Measurements from ENCODE around the gene KIF14. TPM values are rescaled to one million over a fixed set of nuclear protein-coding genes. Genes with fewer than 3 reads are reported as not detected.

KIF14 gene
- total RNA-seq, 2 experiments from 2014 or later, result 13.7 to 13.9 TPM

DNA sequence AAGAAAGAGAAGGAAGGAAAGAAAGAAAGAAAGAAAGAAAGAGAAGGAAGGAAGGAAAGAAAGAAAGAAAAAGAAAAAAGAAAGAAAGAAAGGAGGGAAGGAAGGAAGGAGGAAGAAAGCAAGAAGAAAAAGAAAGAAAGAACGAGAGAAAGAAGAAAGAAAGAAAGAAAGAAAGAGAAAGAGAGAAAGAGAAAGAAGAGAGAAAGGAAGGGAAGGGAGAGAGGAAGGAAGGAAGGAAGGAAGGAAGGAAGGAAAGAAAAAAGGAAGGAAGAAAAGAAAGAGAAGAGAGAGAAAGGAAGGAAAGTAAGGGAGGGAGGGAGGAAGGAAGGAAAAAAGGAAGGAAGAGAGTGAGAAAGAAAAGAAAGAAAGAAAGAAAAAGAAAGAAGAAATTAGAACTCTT, 115.3 kb downstream of the KIF14 start:
- no peaks in the 10 kb centered on the region for H3K9me3 Mint-ChIP-seq
- DNase-seq, result no peak
- TF ChIP-seq, protein P1, sequence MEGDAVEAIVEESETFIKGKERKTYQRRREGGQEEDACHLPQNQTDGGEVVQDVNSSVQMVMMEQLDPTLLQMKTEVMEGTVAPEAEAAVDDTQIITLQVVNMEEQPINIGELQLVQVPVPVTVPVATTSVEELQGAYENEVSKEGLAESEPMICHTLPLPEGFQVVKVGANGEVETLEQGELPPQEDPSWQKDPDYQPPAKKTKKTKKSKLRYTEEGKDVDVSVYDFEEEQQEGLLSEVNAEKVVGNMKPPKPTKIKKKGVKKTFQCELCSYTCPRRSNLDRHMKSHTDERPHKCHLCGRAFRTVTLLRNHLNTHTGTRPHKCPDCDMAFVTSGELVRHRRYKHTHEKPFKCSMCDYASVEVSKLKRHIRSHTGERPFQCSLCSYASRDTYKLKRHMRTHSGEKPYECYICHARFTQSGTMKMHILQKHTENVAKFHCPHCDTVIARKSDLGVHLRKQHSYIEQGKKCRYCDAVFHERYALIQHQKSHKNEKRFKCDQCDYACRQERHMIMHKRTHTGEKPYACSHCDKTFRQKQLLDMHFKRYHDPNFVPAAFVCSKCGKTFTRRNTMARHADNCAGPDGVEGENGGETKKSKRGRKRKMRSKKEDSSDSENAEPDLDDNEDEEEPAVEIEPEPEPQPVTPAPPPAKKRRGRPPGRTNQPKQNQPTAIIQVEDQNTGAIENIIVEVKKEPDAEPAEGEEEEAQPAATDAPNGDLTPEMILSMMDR (IDR thresholded peaks at IDR 0.05), result no peak
- peaks cover 2% of the 10 kb centered on the region for H3K27me3 Mint-ChIP-seq
- ATAC-seq, result no peak
- intact Hi-C loops (cut with micrococcal nuclease), result no loop called here
- H3K4me1 Mint-ChIP-seq (ENCODE audit: low read depth), result no peaks in the 10 kb centered on the region
- H3K4me3 Mint-ChIP-seq, result no peak overlapping the region
- ChIA-PET POLR2A (no interaction called here), CTCF (no interaction called here)
- no peaks in the 10 kb centered on the region for H3K36me3 Mint-ChIP-seq (ENCODE audit: low read depth)
- no peak overlapping the region for H3K27ac Mint-ChIP-seq

Other genes with a start within 250 kb of the KIF14 start
- gene ZNF281, start 210.7 kb downstream of the KIF14 start, total RNA-seq, result 10 to 100 TPM; 12.0 to 12.2 TPM
- gene DDX59, start 49.2 kb upstream of the KIF14 start, total RNA-seq, result 10 to 100 TPM; 22.5 to 23.8 TPM
- 1 to 10 TPM; 1.8 to 2.1 TPM for gene CAMSAP2, start 118.1 kb upstream of the KIF14 start, total RNA-seq